Gastroesophageal sphincter (tissue), 3 donors: Measurements from ENCODE around the gene ARF6.

Experiments used
- POLR2AphosphoS5 ChIP-seq: sonication (generic); formaldehyde crosslinking; IDR thresholded peaks from one replicate; pipeline ENCODE4 v1.6.1; 2017; ENCODE audit warnings: antibody characterized with exemption
- TF ChIP-seq, protein P1 (sequence below), 4 experiments: fragments of 200-600 bp in 2 of 4; fragments of 450-650 bp in 2 of 4; sonication (generic) in 1 of 4; IDR thresholded peaks; one replicate each; pipeline ENCODE4 v1.5.1; 2017 to 2019; ENCODE audit warnings: antibody characterized with exemption in 4 of 4, mild to moderate bottlenecking in 2 of 4, moderate library complexity in 2 of 4

DNA sequence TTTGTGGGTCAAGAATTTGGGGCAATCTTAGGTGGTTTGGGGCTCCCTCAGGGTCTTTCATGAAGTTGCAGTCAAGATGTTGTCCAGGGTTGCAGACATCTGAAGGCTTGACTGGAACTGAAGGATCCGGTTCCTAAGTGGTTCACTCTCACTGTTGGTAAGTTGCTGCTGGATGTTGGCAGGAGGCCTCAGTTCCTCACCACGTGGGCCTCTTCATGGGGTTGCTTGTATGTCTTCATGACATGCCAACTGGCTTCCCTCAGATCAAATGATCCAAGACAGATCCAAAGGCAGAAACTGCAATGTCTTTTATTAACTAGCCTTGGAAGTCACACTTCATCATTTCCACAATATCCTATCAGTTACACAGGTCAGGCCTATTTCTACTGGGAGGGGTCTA lies 49.2 kb downstream of the ARF6 start:
- TF ChIP-seq, protein P1, sequence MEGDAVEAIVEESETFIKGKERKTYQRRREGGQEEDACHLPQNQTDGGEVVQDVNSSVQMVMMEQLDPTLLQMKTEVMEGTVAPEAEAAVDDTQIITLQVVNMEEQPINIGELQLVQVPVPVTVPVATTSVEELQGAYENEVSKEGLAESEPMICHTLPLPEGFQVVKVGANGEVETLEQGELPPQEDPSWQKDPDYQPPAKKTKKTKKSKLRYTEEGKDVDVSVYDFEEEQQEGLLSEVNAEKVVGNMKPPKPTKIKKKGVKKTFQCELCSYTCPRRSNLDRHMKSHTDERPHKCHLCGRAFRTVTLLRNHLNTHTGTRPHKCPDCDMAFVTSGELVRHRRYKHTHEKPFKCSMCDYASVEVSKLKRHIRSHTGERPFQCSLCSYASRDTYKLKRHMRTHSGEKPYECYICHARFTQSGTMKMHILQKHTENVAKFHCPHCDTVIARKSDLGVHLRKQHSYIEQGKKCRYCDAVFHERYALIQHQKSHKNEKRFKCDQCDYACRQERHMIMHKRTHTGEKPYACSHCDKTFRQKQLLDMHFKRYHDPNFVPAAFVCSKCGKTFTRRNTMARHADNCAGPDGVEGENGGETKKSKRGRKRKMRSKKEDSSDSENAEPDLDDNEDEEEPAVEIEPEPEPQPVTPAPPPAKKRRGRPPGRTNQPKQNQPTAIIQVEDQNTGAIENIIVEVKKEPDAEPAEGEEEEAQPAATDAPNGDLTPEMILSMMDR (IDR thresholded peaks at IDR 0.05), result no peak
- TF ChIP-seq POLR2AphosphoS5, result no peak
